Activated CD8-positive, alpha-beta memory T cell treated with anti-CD3 and anti-CD28 coated beads, Interleukin-2, amount 50 U/mL, for 1 hour (primary cell): ENCODE results near the gene ABHD8.
"Not testable (repeated sequence)": the region's sequence is repeated elsewhere in the genome, so short reads cannot be mapped to it uniquely, and the experiment has no call there.

ENCODE experiments used
- DNase-seq: peaks from one replicate; pipeline ENCODE4 v3.0.0-alpha.2; 2020; ENCODE audit errors: extremely low read depth

ABHD8 gene

GRCh38 chr19:17296976-17297375 lies 6.2 kb downstream of the ABHD8 start:
- DNase-seq: no peak

DNA sequence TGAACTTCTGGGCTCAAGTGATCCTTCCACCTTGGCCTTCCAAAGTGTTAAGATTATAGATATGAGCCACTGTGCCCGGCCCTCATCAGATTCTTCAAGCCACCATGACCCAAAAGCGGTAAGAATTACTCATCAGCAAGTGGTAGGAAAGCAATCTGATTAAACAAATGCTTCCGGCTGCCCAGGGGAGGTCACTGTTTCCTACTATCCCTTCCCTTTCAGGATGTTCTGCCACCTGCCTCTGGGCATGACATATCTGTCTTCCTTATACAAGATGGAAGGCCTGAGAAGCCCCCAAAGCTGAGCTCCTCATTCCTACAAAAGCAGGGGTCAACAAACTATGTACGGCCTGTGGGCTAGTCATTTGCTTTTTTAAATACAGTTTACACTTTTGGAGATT lies 7.0 kb downstream of the ABHD8 start:
- DNase-seq: no peak

GRCh38 chr19:17295551-17295950 lies 7.7 kb downstream of the ABHD8 start:
- not testable (repeated sequence) for DNase-seq

DNA sequence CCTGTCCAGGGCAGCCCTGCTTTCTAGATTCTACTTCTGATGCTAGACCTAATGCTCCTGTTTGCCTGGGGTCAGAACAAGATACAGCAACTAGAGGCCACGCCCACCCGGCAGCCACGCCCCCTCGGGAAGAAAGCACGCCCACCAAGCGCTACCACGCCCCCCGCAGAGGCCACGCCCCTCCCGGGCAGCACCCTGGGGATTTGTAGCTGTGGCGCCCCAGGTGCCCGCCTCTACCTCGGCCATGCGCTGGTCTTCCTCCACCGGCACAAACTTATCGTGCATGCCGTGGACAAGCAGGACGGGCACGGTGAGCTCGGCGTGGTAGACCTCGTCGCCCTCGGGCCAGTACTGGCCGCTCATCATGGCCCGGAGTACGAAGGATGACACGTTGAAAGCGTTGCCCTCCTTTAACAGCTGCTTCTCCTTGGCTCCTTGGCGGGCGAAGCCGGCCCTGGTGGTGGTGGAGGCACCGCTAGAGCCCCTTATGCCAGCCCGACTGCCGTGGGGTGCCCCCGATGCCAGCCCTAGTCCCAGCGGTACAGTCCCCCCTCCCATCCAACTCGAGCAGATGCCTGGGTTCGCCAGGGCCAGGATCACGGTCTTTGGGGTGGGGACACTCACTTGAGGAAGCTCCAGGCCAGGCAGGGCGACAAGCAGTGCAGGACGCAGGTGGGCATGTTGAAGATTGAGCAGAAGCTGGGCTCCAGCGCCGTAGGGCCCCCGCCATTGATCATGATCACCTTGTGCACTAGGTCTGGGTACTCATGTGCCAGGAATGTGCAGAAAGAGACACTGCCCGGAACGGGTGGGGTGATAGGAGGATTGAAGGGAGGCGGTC lies 9.0 kb downstream of the ABHD8 start:
- DNase-seq: no peak

- no peak for DNase-seq
These were observed 9.6 kb downstream of the ABHD8 start for GRCh38 chr19:17293605-17294004.

- peak; percentile 25 for DNase-seq
These were observed 10.7 kb downstream of the ABHD8 start for GRCh38 chr19:17292301-17293074.

- no peak for DNase-seq
These were observed 13.7 kb downstream of the ABHD8 start for GRCh38 chr19:17289489-17289888.

DNA sequence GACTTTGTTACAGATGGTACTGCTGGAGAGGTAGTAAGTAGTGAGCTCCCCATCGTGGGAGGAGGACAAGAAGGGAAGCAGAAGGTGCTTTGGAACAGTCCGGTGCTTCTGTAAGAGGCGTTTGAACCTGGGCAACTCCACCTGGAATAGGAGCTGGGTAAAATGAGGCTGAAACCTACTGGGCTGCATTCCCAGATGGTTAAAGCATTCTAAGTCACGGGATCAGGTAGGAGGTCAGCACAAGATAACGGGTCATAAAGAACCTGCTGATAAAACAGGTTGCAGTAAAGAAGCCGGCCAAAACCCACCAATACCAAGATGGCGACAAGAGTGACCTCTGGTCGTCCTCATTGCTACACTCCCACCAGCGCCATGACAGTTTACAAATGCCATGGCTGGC lies 16.5 kb downstream of the ABHD8 start:
- DNase-seq: no peak

GRCh38 chr19:17286263-17286662 lies 17.0 kb downstream of the ABHD8 start:
- no peak for DNase-seq

DNA sequence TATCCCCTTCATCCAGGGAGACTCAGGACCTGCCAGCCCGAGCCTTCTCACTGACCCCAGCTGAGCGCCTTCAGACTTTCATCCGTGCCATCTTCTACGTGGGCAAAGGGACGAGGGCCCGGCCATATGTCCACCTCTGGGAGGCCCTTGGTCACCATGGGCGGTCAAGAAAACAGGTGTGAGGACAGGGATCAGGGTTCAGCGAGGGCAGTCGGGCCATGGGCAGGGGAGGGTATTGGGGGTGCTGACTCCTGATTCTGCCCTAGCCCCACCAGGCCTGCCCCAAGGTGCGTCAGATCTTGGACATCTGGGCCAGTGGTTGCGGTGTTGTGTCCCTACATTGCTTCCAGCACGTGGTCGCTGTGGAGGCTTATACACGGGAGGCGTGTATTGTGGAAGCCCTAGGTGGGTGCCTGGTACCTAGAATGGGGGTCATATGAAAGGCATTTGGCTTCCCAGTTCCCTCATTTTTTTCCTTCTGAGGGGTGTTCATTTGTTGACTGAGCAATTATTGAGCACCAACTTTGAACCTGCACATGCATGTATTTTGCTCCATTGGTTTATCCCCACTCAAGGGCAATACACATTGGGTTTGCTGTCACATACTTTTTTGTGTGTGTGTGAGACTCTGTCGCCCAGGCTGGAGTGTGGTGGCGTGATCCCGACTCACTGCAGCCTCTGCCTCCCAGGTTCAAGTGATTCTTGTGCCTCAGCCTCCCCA lies 17.6 kb downstream of the ABHD8 start:
- DNase-seq: no peak

DNA sequence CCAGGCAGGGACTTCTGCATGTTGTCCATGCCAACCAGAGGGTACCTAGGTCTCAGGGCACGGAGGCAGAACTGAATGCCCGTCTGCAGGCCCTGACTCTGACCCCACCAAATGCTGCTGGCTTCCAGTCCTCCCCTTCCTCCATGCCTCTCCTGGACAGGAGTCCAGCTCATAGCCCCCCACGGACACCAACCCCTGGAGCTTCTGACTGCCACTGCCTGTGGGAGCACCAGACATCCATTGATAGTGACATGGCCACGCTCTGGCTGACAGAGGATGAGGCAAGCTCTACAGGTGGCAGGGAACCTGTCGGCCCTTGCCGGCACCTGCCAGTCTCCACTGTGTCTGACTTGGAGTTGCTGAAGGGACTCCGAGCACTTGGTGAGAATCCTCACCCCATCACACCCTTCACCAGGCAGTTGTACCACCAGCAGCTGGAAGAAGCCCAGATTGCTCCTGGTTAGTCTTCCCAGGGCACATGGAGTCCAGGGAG lies 19.7 kb downstream of the ABHD8 start:
- no peak for DNase-seq

GRCh38 chr19:17282488-17283125 lies 20.6 kb downstream of the ABHD8 start:
- DNase-seq: peak; percentile 50

DNA sequence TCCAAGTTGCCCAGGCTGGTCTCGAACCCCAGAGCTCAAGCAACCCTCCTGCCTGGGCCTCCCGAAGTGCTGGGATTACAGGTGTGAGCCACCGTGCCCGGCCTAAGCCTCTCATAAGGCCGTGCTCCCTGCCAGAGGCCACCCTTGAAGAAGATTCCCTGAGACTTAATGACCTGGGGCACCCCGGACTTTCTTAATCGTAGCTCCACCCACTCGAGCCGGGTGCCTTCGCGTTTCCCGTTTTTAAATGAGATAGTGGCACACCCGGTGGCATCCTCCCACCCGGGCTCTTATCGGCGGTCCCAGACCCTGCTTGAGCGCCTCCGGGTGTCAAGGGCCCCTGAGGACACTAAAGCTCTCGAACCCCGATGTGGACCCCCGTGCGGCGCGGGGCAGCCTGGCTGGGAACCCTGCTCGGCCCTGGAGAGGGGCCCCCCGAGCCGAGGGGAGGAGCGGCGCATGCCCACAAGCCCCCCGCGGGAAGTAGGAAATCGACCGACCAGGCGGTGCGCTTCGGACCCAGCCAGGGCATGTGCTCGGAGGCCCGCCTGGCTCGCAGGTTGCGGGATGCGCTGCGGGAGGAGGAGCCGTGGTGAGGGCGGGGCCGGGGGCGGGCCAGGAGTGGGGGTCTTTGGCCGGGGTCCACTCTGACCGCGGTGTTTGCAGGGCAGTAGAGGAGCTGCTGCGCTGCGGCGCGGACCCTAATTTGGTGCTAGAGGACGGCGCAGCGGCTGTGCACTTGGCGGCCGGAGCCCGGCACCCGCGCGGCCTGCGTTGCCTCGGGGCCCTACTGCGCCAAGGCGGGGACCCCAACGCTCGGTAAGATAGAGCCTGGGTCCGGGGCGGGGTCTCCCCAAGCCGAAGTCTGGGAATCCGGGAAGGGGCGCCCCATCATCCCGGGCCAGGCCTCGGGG lies 21.6 kb downstream of the ABHD8 start, which contains the start of gene ANKLE1:
TSS of gene ANKLE1 (plus strand) at position 511 of the 914 bp plus-strand sequence. CDS start at position 531, 20 bp downstream.
- no peak for DNase-seq

DNA sequence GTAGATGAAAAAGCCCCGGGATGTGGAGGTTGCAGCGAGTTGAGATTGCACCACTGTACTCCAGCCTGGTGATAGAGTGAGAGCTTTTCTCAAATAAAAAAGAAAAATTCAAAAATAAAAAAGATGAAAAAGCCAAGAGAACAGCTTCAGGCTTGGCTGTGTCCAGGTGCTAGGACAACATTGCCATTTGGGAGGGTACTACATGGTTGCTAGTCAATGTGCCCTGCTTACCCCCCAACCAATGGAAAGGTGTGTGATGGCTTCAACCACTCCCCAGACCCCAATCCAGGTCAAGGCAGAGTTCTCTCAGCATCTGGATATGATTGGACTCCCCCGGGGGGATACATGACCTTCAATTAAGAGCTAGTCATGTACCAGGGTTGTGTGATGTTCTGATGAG lies 23.8 kb downstream of the ABHD8 start:
- DNase-seq: no peak

GRCh38 chr19:17275441-17276175 lies 27.6 kb downstream of the ABHD8 start:
- DNase-seq: no peak

DNA sequence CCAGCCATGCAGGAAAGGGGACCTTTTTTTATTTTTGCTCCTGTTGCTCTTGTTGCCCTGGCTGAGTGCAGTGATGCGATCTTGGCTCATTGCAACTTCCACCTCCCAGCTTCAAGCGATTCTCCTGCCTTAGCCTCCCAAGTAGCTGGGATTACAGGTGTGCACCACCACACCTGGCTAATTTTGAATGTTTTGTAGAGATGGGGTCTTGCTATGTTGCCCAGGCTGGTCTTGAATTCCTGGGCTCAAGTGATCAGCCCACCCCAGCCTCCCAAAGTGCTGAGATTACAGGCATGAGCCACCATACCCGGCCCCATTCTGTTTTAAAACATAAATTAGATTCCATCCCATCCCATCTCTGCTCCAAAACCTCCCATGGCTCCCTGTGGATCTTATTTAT lies 28.3 kb downstream of the ABHD8 start:
- DNase-seq: not testable (repeated sequence)

- no peak for DNase-seq
These were observed 34.5 kb downstream of the ABHD8 start for GRCh38 chr19:17268754-17269153.

DNA sequence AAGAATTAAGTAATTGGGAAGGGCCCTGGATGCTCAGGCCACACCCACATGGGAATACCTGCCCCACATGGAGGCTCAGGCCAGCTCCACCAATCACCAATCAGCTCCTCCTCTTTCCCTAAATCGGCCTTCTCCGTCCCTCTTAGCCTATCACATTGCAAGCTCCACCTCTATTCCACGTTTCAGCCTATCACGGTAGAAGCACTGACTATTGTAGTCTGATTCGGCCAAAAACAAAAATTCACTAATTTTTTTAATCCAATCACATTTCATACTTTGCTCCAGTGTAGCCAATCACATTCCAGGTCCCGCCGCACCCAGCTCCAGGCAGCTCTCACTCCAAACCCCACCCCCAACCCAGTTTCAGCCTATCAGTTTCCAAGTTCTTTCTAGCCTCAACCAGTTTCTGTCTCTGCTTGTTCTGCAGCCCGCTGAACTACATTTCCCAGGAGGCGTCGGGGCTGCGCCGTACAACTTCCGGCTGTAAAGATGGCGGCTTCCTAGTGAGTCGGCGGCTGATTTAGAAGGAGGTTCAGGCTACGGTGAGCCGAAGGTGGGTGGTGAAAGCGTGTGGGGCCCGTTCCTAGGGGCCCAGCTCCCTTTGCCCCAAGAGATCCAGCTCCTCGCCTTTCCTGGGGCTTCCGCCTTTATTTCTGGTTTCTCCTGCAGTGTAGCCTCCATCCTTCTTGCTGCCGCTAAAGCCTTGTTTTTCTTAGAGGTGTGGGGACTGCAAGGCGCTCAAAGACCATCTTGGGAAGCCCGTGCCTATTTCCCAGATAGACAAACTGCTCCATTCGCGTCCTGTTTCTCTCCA lies 36.0 kb downstream of the ABHD8 start, which contains the start of gene BABAM1:
TSS of gene BABAM1 (plus strand) at position 469 of the 814 bp plus-strand sequence. CDS start 1,364 bp downstream, outside the sequence.
- DNase-seq: peak; percentile 92

- no peak for DNase-seq
These were observed 36.6 kb downstream of the ABHD8 start for GRCh38 chr19:17266589-17266974.
